Effector CD8-positive, alpha-beta T cell (primary cell): Measurements from ENCODE around the gene SRPK3.

Source experiments
- DNase-seq: peaks from one replicate; lab custom pipeline; 2025; lab: John Stamatoyannopoulos, UW

Gene SRPK3

GRCh38 chrX:153831429-153832150 lies 50.7 kb downstream of the SRPK3 start:
- no peak for DNase-seq

GRCh38 chrX:153832728-153833127 lies 51.9 kb downstream of the SRPK3 start:
- DNase-seq: no peak
